Activated CD4-positive, alpha-beta T cell treated with anti-CD3 and anti-CD28 coated beads for 36 hours (primary cell): ENCODE data around the gene NFASC. TPM values are rescaled to one million over a fixed set of nuclear protein-coding genes. Genes with fewer than 3 reads are reported as not detected.

Experiments
- ATAC-seq: fragments of 200-7000 bp; cut with Tn5 transposase; one replicate; pipeline ENCODE4 v1.10.0; 2021; ENCODE audit warnings: mild to moderate bottlenecking, moderate library complexity
- CTCF ChIA-PET: fragments of 350-600 bp; sonication (Branson Sonifier 250); formaldehyde crosslinking; loops from one replicate; lab custom pipeline; 2021; ENCODE audit warnings: antibody characterized with exemption; lab: Charles Lee
- POLR2A ChIA-PET: fragments of 350-600 bp; sonication (Branson Sonifier 250); formaldehyde crosslinking; loops from one replicate; lab custom pipeline; 2021; ENCODE audit warnings: antibody characterized with exemption, inconsistent platforms; lab: Charles Lee
- DNase-seq: peaks from one replicate; pipeline ENCODE4 v3.0.0-alpha.2; 2020
- H3K27ac Mint-ChIP-seq: one replicate; pipeline ENCODE4 v1.8.0; 2021; ENCODE audit warnings: mixed read lengths
- H3K27me3 Mint-ChIP-seq: one replicate; pipeline ENCODE4 v1.8.0; 2021; ENCODE audit warnings: mixed read lengths
- H3K36me3 Mint-ChIP-seq: one replicate; pipeline ENCODE4 v1.8.0; 2021; ENCODE audit warnings: low read depth, mixed read lengths
- H3K4me1 Mint-ChIP-seq: one replicate; pipeline ENCODE4 v1.8.0; 2021; ENCODE audit warnings: mixed read lengths
- H3K4me3 Mint-ChIP-seq: one replicate; pipeline ENCODE4 v1.8.0; 2021; ENCODE audit warnings: mild to moderate bottlenecking, moderate library complexity, mixed read lengths
- H3K9me3 Mint-ChIP-seq: one replicate; pipeline ENCODE4 v1.8.0; 2021; ENCODE audit warnings: low read depth, mixed read lengths
- intact Hi-C, 2 experiments: fragments of 100-400 bp; cut with DNase I in 1 of 2; cut with micrococcal nuclease in 1 of 2; formaldehyde crosslinking; loops; one replicate each; pipeline versions ENCODE4 v1.14.2 to v1.15.1; 2022 to 2024; cut with DNase I, micrococcal nuclease
- total RNA-seq, 2 experiments: library from RNA; stranded (reverse); gene quantifications; one replicate each; pipeline ENCODE4 v1.2.3, GENCODE V29; 2021

Gene NFASC
- total RNA-seq, 2 experiments from 2014 or later: 0.33 to 0.48 TPM

DNA sequence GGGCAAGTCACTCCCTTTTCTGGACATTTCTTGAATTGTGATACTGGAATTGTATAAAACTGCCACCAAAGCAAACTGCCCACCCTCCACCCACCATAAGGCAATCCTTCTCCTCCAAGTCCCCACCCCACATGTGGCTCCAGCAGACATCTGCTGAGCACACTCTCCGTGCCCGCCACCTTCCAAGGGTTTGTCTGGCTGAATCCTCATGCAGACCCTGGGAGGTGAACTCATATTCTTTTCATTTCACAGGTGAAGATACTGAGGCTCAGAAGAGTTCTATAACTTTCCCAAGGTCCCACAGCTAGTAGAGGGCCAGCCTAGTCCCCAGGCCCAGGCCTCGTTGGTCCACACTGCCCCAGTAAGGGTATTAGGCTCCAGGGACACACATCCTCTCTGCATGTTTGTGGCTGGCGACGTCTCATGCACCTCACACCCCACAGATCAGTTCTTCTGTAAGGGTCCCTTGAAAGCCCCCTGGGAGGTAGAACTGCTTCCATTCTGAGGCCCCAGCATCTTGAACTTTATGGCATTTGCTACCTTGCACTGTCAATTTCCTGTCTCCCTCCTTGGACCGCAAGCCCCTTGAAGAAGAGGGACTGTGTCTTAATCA is 186.4 kb downstream of the NFASC start:
- no peak for ATAC-seq
- Mint-ChIP-seq H3K27me3 (no peaks in the 10 kb centered on the region), H3K36me3 (no peaks in the 10 kb centered on the region), H3K4me1 (peaks cover 3% of the 10 kb centered on the region), H3K27ac (no peak overlapping the region), H3K4me3 (no peak overlapping the region), H3K9me3 (no peaks in the 10 kb centered on the region)
- ChIA-PET POLR2A (no interaction called here), CTCF (interaction anchor here (1.3 kb wide), 1 partner anchor 115 kb away, joined by 3 read pairs; no protein-coding TSS in a partner anchor)
- intact Hi-C loops: no loop called here
- DNase-seq: no peak

DNA sequence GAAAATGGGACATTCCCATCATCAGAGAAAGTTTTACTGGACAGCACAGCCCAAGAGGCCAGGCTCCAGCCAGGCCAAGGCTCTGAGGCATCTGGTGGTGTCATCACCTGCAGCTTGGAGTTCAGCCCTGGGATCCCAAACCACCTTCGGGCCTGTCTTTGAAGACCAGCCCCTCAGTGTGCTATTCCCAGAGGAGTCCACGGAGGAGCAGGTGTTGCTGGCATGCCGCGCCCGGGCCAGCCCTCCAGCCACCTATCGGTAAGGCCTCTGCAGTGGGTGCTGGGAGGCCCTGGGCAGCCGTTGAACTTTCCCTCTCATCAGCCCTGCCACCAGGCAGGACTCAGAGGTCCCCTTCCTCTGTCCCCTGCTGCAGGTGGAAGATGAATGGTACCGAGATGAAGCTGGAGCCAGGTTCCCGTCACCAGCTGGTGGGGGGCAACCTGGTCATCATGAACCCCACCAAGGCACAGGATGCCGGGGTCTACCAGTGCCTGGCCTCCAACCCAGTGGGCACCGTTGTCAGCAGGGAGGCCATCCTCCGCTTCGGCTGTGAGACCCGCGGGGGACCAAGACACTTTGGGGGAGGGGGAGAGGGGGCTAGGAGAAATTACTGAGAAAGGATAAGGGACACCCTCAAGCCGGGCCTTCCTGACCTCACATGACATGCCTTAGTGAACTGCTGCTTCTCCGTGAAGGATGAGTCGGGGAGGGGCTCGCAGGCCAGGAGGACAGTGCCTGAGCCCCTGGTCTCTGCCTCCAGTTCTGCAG is 187.3 kb downstream of the NFASC start:
- DNase-seq (no peak), ATAC-seq (no peak)
- Mint-ChIP-seq H3K27me3 (no peaks in the 10 kb centered on the region), H3K36me3 (no peaks in the 10 kb centered on the region), H3K27ac (no peak overlapping the region), H3K9me3 (no peaks in the 10 kb centered on the region), H3K4me1 (peaks cover 3% of the 10 kb centered on the region), H3K4me3 (no peak overlapping the region)
- intact Hi-C loops: no loop called here
- POLR2A ChIA-PET: no interaction called here
- CTCF ChIA-PET: no interaction called here

DNA sequence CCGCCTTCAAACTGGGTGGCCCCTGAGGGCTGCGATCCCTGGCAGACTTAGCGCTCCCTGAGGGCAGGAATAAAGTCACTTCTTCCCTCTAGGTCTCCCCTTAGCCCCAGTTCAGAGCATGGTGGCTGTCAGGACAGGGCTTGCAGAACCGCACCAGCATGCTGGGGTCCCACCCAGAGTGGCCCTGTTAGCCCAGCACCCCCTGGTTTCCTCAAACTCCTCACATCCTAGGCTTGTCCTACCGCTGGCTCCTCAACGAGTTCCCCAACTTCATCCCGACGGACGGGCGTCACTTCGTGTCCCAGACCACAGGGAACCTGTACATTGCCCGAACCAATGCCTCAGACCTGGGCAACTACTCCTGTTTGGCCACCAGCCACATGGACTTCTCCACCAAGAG is 188.2 kb downstream of the NFASC start:
- DNase-seq (no peak), ATAC-seq (no peak)
- H3K4me1 Mint-ChIP-seq: peaks cover 3% of the 10 kb centered on the region
- H3K4me3 Mint-ChIP-seq: no peak overlapping the region
- intact Hi-C loops: no loop called here
- ChIA-PET CTCF (interaction anchor here (1.2 kb wide), 1 partner anchor 69 kb away, joined by 3 read pairs; no protein-coding TSS in a partner anchor), POLR2A (no interaction called here)
- no peak overlapping the region for H3K27ac Mint-ChIP-seq
- no peaks in the 10 kb centered on the region for H3K27me3 Mint-ChIP-seq
- no peaks in the 10 kb centered on the region for H3K36me3 Mint-ChIP-seq
- no peaks in the 10 kb centered on the region for H3K9me3 Mint-ChIP-seq

DNA sequence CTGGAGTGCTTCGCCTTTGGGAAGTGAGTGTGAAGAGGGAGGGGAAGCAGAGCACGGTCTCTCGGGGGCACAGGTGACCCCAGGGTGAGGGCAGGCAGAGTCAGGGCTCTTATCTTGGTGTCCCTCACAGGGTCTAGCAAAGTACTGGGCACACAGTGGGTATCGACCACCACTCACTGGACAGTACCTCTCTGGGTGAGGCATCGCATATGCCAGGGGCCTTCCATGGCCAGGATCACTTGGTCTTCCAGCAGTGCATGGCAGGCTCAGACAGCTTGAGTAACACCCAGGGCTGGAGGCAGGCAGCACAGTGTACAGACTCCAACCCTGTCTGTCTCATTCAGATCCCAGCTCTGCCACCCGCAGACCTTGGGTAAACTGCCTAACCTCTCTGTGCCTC is 189.0 kb downstream of the NFASC start:
- peaks cover 3% of the 10 kb centered on the region for H3K4me1 Mint-ChIP-seq
- H3K36me3 Mint-ChIP-seq: no peaks in the 10 kb centered on the region
- H3K4me3 Mint-ChIP-seq: no peak overlapping the region
- H3K27ac Mint-ChIP-seq: no peak overlapping the region
- H3K27me3 Mint-ChIP-seq: no peaks in the 10 kb centered on the region
- no peak for ATAC-seq
- DNase-seq: no peak
- intact Hi-C loops: no loop called here
- CTCF ChIA-PET: interaction anchor here (1.2 to 2.8 kb wide), 2 partner anchors 67 to 70 kb away, joined by 3 to 27 read pairs; no protein-coding TSS in a partner anchor
- H3K9me3 Mint-ChIP-seq: no peaks in the 10 kb centered on the region
- POLR2A ChIA-PET: no interaction called here

DNA sequence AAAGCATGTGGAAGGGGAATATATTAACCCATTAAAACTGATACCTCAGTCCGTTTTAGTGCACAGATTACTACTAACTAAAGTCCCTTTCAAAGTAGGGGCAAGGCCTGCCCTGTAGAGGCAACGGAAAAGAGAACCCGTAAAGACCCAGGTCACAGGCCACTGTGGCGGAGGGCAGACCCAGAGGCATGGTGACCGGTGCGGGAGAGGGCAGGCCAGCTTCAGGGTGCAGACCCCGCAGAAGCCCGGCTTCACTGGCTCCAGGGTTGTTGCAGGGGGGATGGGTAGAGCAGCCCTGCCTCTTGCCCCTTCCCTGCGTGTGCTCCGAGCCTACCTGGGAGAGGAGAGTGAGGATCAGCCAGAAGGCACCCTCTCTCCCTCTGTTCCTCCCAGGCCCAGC is 190.1 kb downstream of the NFASC start:
- intact Hi-C loops: loop anchor here in 1 of 2 experiments (1.0 kb wide), 3 partner anchors 71 to 196 kb away; no protein-coding TSS in a partner anchor
- Mint-ChIP-seq H3K4me3 (no peak overlapping the region), H3K9me3 (no peaks in the 10 kb centered on the region), H3K27ac (no peak overlapping the region), H3K36me3 (no peaks in the 10 kb centered on the region), H3K4me1 (peaks cover 3% of the 10 kb centered on the region), H3K27me3 (no peaks in the 10 kb centered on the region)
- DNase-seq (no peak), ATAC-seq (no peak)
- ChIA-PET POLR2A (no interaction called here), CTCF (interaction anchor here (0.6 to 3.4 kb wide), 14 partner anchors 22 to 213 kb away, joined by 3 to 59 read pairs (median 5); no protein-coding TSS in a partner anchor)

DNA sequence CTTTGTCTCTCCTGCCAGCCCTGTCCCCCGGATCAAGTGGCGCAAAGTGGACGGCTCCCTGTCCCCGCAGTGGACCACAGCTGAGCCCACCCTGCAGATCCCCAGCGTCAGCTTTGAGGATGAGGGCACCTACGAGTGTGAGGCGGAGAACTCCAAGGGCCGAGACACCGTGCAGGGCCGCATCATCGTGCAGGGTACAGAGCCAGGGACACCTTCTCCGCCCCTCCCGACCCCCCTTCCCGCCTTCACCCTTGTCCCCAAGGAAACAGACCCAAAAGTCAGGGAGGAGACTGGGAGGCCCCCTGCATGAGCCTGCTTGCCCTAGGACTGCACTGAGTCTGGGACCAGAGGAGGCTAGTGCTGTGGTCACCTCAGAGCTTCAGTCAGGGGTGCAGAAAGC is 190.6 kb downstream of the NFASC start:
- no peak for DNase-seq
- no peak for ATAC-seq
- POLR2A ChIA-PET: interaction anchor here (0.6 to 1.0 kb wide), 2 partner anchors 69 to 543 kb away, joined by 3 read pairs; no protein-coding TSS in a partner anchor
- H3K4me1 Mint-ChIP-seq: peaks cover 3% of the 10 kb centered on the region
- H3K36me3 Mint-ChIP-seq: no peaks in the 10 kb centered on the region
- H3K4me3 Mint-ChIP-seq: no peak overlapping the region
- no peaks in the 10 kb centered on the region for H3K9me3 Mint-ChIP-seq
- no peak overlapping the region for H3K27ac Mint-ChIP-seq
- CTCF ChIA-PET: interaction anchor here (0.6 to 3.4 kb wide), 38 partner anchors 9 to 275 kb away, joined by 3 to 59 read pairs (median 4); partner anchors contain the start of gene RBBP5
- intact Hi-C loops: loop anchor here in 1 of 2 experiments (1.0 kb wide), 3 partner anchors 72 to 195 kb away; no protein-coding TSS in a partner anchor
- no peaks in the 10 kb centered on the region for H3K27me3 Mint-ChIP-seq

DNA sequence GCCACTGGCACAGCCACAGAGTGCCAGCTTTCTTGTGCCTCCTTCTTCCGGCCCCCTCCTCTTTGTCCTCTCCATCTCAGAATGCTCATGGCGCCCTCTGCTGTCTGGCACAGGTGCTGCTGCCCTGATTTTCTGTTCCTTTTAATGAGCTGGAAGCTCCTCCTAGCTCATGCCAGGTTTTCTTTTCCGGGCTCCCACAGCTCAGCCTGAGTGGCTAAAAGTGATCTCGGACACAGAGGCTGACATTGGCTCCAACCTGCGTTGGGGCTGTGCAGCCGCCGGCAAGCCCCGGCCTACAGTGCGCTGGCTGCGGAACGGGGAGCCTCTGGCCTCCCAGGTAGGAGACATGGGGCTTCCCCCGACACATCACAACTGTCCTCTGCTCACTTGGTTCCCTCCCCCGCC is 191.0 kb downstream of the NFASC start:
- Mint-ChIP-seq H3K36me3 (no peaks in the 10 kb centered on the region), H3K27ac (no peak overlapping the region), H3K27me3 (no peaks in the 10 kb centered on the region), H3K9me3 (no peaks in the 10 kb centered on the region), H3K4me3 (no peak overlapping the region), H3K4me1 (peaks cover 3% of the 10 kb centered on the region)
- ChIA-PET POLR2A (interaction anchor here (0.5 to 1.0 kb wide), 3 partner anchors 29 to 544 kb away, joined by 3 read pairs; no protein-coding TSS in a partner anchor), CTCF (interaction anchor here (0.5 to 3.4 kb wide), 52 partner anchors 9 to 1076 kb away, joined by 3 to 59 read pairs (median 4); partner anchors contain the start of genes RBBP5 and TMEM81)
- intact Hi-C loops: loop anchor here (1.0 kb wide), 3 partner anchors 72 to 195 kb away; no protein-coding TSS in a partner anchor
- ATAC-seq (peak; percentile 89), DNase-seq (peak; percentile 89)

DNA sequence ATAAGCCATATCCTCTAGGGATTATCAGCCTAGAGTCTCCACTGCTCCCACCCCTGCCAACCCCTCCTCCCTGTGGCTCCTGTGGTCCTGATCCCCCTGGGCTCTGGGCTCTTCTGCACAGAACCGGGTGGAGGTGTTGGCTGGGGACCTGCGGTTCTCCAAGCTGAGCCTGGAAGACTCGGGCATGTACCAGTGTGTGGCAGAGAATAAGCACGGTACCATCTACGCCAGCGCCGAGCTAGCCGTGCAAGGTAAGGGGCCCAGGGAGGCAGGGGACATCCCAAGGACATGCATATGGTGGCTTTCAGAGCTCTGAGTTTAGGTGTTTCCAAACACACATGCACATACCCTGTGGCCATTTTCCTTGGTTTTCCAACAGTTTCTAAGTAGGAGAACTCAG is 191.7 kb downstream of the NFASC start:
- Mint-ChIP-seq H3K9me3 (no peaks in the 10 kb centered on the region), H3K27ac (no peak overlapping the region), H3K27me3 (no peaks in the 10 kb centered on the region), H3K36me3 (no peaks in the 10 kb centered on the region), H3K4me3 (no peak overlapping the region), H3K4me1 (peaks cover 3% of the 10 kb centered on the region)
- POLR2A ChIA-PET: no interaction called here
- DNase-seq: no peak
- CTCF ChIA-PET: interaction anchor here (0.6 to 3.4 kb wide), 36 partner anchors 10 to 831 kb away, joined by 3 to 59 read pairs (median 4); partner anchors contain the start of genes RBBP5 and TMEM81
- ATAC-seq: no peak
- intact Hi-C loops: loop anchor here in 1 of 2 experiments (1.0 kb wide), 1 partner anchor 73 kb away; no protein-coding TSS in a partner anchor

DNA sequence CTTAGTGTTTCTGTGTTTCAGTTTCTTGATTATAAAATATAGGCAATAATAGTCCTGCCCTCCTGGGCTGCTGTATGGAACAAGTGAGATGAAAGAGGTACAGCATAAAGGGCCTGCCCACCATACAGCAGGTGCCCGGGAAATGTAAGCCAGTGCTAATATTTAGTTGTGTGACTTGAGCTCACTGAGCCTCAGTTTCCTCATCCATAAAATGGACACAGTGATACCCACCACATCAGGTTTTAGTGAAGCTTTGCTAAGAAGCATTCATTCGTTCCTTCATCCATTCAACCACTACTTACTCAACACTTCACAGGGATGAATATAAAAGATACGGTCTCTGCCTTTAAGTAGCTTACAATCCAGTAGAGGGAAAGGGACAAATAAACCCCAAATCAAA is 192.2 kb downstream of the NFASC start:
- Mint-ChIP-seq H3K27ac (no peak overlapping the region), H3K4me1 (peaks cover 3% of the 10 kb centered on the region), H3K9me3 (no peaks in the 10 kb centered on the region), H3K4me3 (no peak overlapping the region), H3K27me3 (no peaks in the 10 kb centered on the region), H3K36me3 (no peaks in the 10 kb centered on the region)
- ATAC-seq: no peak
- intact Hi-C loops: loop anchor here in 1 of 2 experiments (1.0 kb wide), 1 partner anchor 74 kb away; no protein-coding TSS in a partner anchor
- POLR2A ChIA-PET: no interaction called here
- no peak for DNase-seq
- CTCF ChIA-PET: interaction anchor here (0.7 to 3.4 kb wide), 18 partner anchors 9 to 256 kb away, joined by 3 to 59 read pairs (median 4); no protein-coding TSS in a partner anchor

DNA sequence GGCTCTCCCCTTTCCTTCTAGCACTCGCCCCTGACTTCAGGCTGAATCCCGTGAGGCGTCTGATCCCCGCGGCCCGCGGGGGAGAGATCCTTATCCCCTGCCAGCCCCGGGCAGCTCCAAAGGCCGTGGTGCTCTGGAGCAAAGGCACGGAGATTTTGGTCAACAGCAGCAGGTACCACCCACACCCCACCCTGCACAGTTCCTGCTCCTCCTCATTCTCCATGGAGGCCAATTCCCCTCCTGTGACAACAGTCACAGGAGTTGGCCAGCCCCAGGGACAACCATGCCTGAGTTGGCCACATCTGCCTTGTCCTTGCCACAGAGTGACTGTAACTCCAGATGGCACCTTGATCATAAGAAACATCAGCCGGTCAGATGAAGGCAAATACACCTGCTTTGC is 193.6 kb downstream of the NFASC start:
- H3K27me3 Mint-ChIP-seq: no peaks in the 10 kb centered on the region
- ATAC-seq: no peak
- no peak for DNase-seq
- CTCF ChIA-PET: interaction anchor here (0.7 to 1.6 kb wide), 2 partner anchors 34 to 73 kb away, joined by 3 to 5 read pairs; no protein-coding TSS in a partner anchor
- no peak overlapping the region for H3K4me3 Mint-ChIP-seq
- intact Hi-C loops: no loop called here
- H3K27ac Mint-ChIP-seq: no peak overlapping the region
- no peaks in the 10 kb centered on the region for H3K9me3 Mint-ChIP-seq
- H3K4me1 Mint-ChIP-seq: peaks cover 3% of the 10 kb centered on the region
- H3K36me3 Mint-ChIP-seq: no peaks in the 10 kb centered on the region
- POLR2A ChIA-PET: no interaction called here

DNA sequence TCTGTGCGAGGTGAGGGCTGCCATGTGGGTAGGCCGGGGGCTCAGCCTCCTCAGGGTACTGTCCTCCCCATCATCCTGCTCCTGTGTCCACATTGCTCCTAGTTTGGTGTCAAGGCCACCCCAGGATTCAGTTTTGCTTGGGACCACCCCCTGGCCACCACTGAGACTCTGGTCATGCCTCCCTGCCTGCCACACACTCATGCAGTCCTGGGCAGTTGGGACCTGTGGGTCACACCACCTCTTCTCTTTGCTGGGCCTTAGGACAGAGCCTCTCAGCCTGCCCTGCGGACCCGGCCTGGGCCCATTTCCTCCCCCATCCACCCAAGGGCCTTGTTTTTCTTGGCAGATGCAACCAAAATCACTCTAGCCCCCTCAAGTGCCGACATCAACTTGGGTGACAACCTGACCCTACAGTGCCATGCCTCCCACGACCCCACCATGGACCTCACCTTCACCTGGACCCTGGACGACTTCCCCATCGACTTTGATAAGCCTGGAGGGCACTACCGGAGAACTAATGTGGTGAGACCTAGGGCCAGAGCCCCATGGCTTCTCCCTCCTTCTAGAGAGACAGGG is 194.2 kb downstream of the NFASC start:
- Mint-ChIP-seq H3K27ac (no peak overlapping the region), H3K9me3 (no peaks in the 10 kb centered on the region), H3K4me1 (peaks cover 3% of the 10 kb centered on the region), H3K27me3 (no peaks in the 10 kb centered on the region), H3K36me3 (no peaks in the 10 kb centered on the region), H3K4me3 (no peak overlapping the region)
- ATAC-seq: no peak
- ChIA-PET CTCF (no interaction called here), POLR2A (no interaction called here)
- DNase-seq: no peak
- intact Hi-C loops: no loop called here
